Activated naive CD4-positive, alpha-beta T cell treated with anti-CD3 and anti-CD28 coated beads, Interleukin-2, amount 10 ng/mL, durations not matched to agents 7 days and 5 days (primary cell): ENCODE measurements around the gene CRYBG2.

Experiments used
- CTCF ChIA-PET: fragments of 350-600 bp; sonication (Branson Sonifier 250); formaldehyde crosslinking; loops from one replicate; lab custom pipeline; 2021; ENCODE audit warnings: antibody characterized with exemption; lab: Charles Lee
- DNase-seq: peaks from one replicate; pipeline ENCODE4 v3.0.0-alpha.2; 2020
- H3K27ac Mint-ChIP-seq: one replicate; pipeline ENCODE4 v1.8.0; 2021; ENCODE audit warnings: mild to moderate bottlenecking, moderate library complexity, mixed read lengths
- H3K27me3 Mint-ChIP-seq: one replicate; pipeline ENCODE4 v1.8.0; 2021; ENCODE audit warnings: mild to moderate bottlenecking, mixed read lengths
- H3K36me3 Mint-ChIP-seq: one replicate; pipeline ENCODE4 v1.8.0; 2021; ENCODE audit warnings: mixed read lengths
- H3K4me1 Mint-ChIP-seq: one replicate; pipeline ENCODE4 v1.8.0; 2021; ENCODE audit warnings: mixed read lengths
- H3K4me3 Mint-ChIP-seq: one replicate; pipeline ENCODE4 v1.8.0; 2021; ENCODE audit warnings: mild to moderate bottlenecking, moderate library complexity, mixed read lengths
- H3K9me3 Mint-ChIP-seq: one replicate; pipeline ENCODE4 v1.8.0; 2021; ENCODE audit warnings: mixed read lengths

Gene CRYBG2

GRCh38 chr1:26350701-26351589 is 3.0 kb downstream of the CRYBG2 start:
- H3K27me3 Mint-ChIP-seq, result peaks cover 53% of the 10 kb centered on the region
- CTCF ChIA-PET, result interaction anchor here (0.7 to 1.1 kb wide), 2 partner anchors 14 to 22 kb away, joined by 3 read pairs; no protein-coding TSS in a partner anchor
- no peak overlapping the region for H3K27ac Mint-ChIP-seq
- H3K9me3 Mint-ChIP-seq, result no peaks in the 10 kb centered on the region
- DNase-seq, result no peak
- no peaks in the 10 kb centered on the region for H3K36me3 Mint-ChIP-seq
- no peak overlapping the region for H3K4me3 Mint-ChIP-seq
- H3K4me1 Mint-ChIP-seq, result peaks cover 4% of the 10 kb centered on the region

DNA sequence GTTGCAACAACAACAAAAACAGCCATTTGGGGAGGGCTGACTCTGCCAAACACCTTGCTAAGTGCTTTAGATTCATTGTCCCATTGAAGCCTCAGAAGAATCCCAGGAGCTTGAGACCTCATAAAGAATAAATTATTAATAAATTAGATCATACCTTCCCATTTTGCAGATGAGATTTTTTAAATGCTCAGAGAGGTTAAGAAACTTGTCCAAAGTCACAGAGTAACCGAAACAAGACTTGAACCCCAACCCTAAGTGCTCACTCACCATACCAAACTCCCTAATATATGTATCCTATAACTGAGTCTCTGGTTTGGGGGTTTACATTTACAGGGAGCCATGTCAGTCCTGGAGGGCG is 3.6 kb downstream of the CRYBG2 start:
- no peaks in the 10 kb centered on the region for H3K4me1 Mint-ChIP-seq
- H3K4me3 Mint-ChIP-seq, result no peak overlapping the region
- H3K36me3 Mint-ChIP-seq, result no peaks in the 10 kb centered on the region
- H3K9me3 Mint-ChIP-seq, result no peaks in the 10 kb centered on the region
- no peak overlapping the region for H3K27ac Mint-ChIP-seq
- CTCF ChIA-PET, result interaction anchor here (0.7 to 1.1 kb wide), 2 partner anchors 14 to 22 kb away, joined by 3 read pairs; no protein-coding TSS in a partner anchor
- DNase-seq, result no peak
- peaks cover 51% of the 10 kb centered on the region for H3K27me3 Mint-ChIP-seq

- Mint-ChIP-seq H3K27ac (no peak overlapping the region), H3K4me1 (no peaks in the 10 kb centered on the region), H3K36me3 (no peaks in the 10 kb centered on the region), H3K27me3 (peaks cover 49% of the 10 kb centered on the region), H3K4me3 (no peak overlapping the region), H3K9me3 (no peaks in the 10 kb centered on the region)
- CTCF ChIA-PET, result interaction anchor here (1.1 kb wide), 1 partner anchor 15 kb away, joined by 3 read pairs; no protein-coding TSS in a partner anchor
- no peak for DNase-seq
These were observed 4.1 kb downstream of the CRYBG2 start for GRCh38 chr1:26349877-26350244.

GRCh38 chr1:26349188-26349876 is 4.6 kb downstream of the CRYBG2 start:
- Mint-ChIP-seq H3K36me3 (no peaks in the 10 kb centered on the region), H3K27me3 (peaks cover 51% of the 10 kb centered on the region)
- no peak for DNase-seq

DNA sequence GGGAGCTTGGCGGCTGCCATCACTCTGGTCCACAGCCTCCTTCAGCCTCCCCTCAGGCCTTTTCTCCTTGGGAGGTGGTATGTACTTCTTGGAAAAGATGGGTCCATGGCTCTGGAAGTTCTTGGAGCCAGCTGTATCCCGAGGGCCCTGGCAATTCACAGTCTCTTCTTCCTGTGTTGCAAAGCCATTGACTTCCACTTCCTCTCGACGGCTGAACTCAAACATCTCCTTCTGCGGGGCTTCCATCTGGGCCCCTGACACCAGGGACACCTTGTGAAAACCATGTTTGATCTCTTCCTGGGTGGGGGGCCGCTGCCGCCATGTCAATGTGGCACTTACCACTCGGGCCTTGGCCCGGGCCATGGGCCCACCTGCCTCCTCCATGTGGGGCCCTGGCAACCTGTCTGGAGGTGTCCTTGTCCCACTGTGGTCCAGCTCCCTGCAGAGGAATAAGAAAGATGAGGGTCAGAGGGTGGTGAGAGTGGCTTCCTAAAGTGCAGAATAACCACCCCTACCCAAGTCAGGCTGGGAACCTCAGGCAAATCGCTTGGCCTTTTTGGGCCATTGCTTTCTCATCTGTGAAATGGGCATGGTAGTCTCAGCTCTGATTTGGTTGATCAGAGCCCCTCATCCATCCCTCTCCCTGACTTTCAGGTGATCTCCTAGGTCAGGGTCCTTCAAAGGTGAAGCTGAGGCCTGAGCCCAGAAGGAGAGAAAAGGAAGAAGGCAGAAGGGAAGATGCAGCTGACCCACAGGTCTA is 7.5 kb downstream of the CRYBG2 start:
- Mint-ChIP-seq H3K4me3 (no peak overlapping the region), H3K9me3 (no peaks in the 10 kb centered on the region), H3K27me3 (peaks cover 61% of the 10 kb centered on the region), H3K36me3 (no peaks in the 10 kb centered on the region), H3K27ac (no peak overlapping the region), H3K4me1 (no peaks in the 10 kb centered on the region)
- no peak for DNase-seq
- CTCF ChIA-PET, result interaction anchor here (0.7 to 1.6 kb wide), 3 partner anchors 12 to 45 kb away, joined by 4 to 6 read pairs (median 4); no protein-coding TSS in a partner anchor

More at GRCh38 chr1:26349188-26349876, 4.6 kb downstream of the CRYBG2 start:
- CTCF ChIA-PET, result interaction anchor here (1.1 kb wide), 1 partner anchor 45 kb away, joined by 5 read pairs; no protein-coding TSS in a partner anchor
- H3K4me3 Mint-ChIP-seq, result no peak overlapping the region
- no peak overlapping the region for H3K27ac Mint-ChIP-seq
- H3K9me3 Mint-ChIP-seq, result no peaks in the 10 kb centered on the region
- H3K4me1 Mint-ChIP-seq, result no peaks in the 10 kb centered on the region

- peaks cover 59% of the 10 kb centered on the region for H3K27me3 Mint-ChIP-seq
- CTCF ChIA-PET, result no interaction called here
- no peak overlapping the region for H3K27ac Mint-ChIP-seq
- no peak for DNase-seq
- H3K9me3 Mint-ChIP-seq, result no peaks in the 10 kb centered on the region
- H3K4me3 Mint-ChIP-seq, result no peak overlapping the region
- H3K4me1 Mint-ChIP-seq, result no peaks in the 10 kb centered on the region
- H3K36me3 Mint-ChIP-seq, result no peaks in the 10 kb centered on the region
These were observed 8.2 kb downstream of the CRYBG2 start for GRCh38 chr1:26345718-26346117.

DNA sequence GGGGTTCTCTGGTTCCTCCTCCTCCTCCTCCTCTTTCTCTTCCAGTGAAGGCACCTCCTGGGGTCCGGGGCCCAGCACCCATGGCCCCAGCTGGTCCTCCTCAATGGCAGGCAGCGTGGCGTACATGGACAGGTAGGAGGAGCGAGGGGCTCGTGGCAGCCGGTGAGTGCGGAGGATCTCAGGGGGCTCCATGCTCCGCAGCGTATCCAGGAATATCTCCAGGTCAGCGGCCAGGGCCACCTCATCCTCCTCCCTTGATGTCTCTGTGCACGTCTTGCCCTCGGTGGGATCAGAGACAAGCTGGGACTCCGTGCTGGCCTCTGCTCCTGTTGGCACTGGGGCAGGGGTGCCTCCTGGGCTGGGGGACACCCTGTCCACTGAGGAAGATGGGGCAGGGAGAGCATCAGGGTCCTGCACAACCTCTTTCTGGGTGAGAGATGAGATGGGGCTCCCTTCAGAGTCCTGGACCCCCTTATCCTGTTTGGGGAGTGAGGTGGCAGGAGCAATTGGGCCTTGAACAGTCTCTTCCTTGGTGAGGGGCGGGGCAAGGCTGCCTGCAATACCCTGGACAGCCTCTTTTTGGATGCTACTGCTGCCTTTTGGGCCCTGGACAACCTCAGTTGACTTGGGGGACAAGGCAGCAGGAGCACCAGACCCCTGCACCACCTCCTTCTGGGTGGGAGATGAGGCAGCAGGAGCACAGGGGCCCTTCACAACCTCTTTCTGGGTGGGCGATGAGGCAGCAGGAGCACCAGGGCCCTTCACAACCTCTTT is 9.6 kb downstream of the CRYBG2 start:
- Mint-ChIP-seq H3K27me3 (peaks cover 72% of the 10 kb centered on the region), H3K9me3 (no peaks in the 10 kb centered on the region), H3K27ac (no peak overlapping the region), H3K4me3 (no peak overlapping the region), H3K36me3 (no peaks in the 10 kb centered on the region), H3K4me1 (no peaks in the 10 kb centered on the region)
- CTCF ChIA-PET, result no interaction called here
- no peak for DNase-seq

GRCh38 chr1:26340047-26340481 is 13.9 kb downstream of the CRYBG2 start:
- Mint-ChIP-seq H3K36me3 (no peaks in the 10 kb centered on the region), H3K27me3 (peaks cover 82% of the 10 kb centered on the region), H3K4me1 (peaks cover 22% of the 10 kb centered on the region), H3K4me3 (no peak overlapping the region), H3K27ac (no peak overlapping the region), H3K9me3 (no peaks in the 10 kb centered on the region)
- CTCF ChIA-PET, result no interaction called here
- no peak for DNase-seq

- peaks cover 26% of the 10 kb centered on the region for H3K4me1 Mint-ChIP-seq
- H3K36me3 Mint-ChIP-seq, result no peaks in the 10 kb centered on the region
- DNase-seq, result no peak
- no peaks in the 10 kb centered on the region for H3K9me3 Mint-ChIP-seq
- CTCF ChIA-PET, result interaction anchor here (2.0 kb wide), 1 partner anchor 53 kb away, joined by 9 read pairs; no protein-coding TSS in a partner anchor
- H3K4me3 Mint-ChIP-seq, result no peak overlapping the region
- no peak overlapping the region for H3K27ac Mint-ChIP-seq
- H3K27me3 Mint-ChIP-seq, result peaks cover 81% of the 10 kb centered on the region
These were observed 15.3 kb downstream of the CRYBG2 start for GRCh38 chr1:26338670-26339069.

DNA sequence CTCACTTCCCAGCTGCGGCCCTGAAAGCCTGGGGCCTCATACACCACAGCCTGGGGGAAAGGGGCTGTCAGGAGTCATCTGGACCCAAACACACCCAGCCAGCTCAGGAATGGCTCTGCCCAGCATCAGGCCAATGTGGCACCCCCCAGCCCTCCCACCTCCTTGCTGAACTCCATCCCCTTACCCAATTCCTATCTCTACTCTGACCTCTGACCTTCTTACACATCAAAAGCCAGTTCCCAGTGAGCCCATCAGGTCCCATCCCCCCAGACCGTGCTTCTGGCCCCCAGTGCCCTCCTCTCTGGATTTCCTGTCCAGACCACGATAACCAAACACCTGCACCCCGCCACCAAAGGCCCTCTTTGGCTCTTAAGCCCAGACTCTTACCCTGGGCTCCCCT is 16.3 kb downstream of the CRYBG2 start:
- H3K4me1 Mint-ChIP-seq, result peaks cover 26% of the 10 kb centered on the region
- no peak for DNase-seq
- H3K27ac Mint-ChIP-seq, result no peak overlapping the region
- no peaks in the 10 kb centered on the region for H3K36me3 Mint-ChIP-seq
- peaks cover 76% of the 10 kb centered on the region for H3K27me3 Mint-ChIP-seq
- H3K9me3 Mint-ChIP-seq, result no peaks in the 10 kb centered on the region
- H3K4me3 Mint-ChIP-seq, result peak overlapping the region; percentile 33
- CTCF ChIA-PET, result interaction anchor here (0.8 to 2.0 kb wide), 2 partner anchors 52 to 58 kb away, joined by 3 to 9 read pairs; no protein-coding TSS in a partner anchor

DNA sequence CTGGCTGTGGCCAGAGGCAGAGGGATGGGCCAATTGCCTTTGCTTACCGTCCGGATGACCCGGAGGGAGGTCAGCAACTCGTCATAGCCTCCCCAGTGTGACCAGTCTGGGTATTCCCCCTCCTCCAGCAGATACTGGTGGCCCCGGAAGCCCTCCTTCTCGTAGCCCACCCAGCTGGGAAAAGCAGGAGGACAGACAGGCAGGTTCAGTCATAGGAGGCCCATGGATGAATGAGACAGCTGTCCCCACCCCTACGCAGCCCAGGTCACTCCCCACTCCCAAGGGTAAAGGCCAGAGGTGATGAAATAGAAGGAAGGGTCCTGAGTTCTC is 16.8 kb downstream of the CRYBG2 start:
- peak overlapping the region; percentile 56 for H3K4me3 Mint-ChIP-seq
- no peak for DNase-seq
- CTCF ChIA-PET, result interaction anchor here (0.8 to 1.1 kb wide), 3 partner anchors 48 to 58 kb away, joined by 3 read pairs; no protein-coding TSS in a partner anchor
- no peaks in the 10 kb centered on the region for H3K9me3 Mint-ChIP-seq
- no peaks in the 10 kb centered on the region for H3K36me3 Mint-ChIP-seq
- peaks cover 26% of the 10 kb centered on the region for H3K4me1 Mint-ChIP-seq
- H3K27ac Mint-ChIP-seq, result no peak overlapping the region
- H3K27me3 Mint-ChIP-seq, result peaks cover 72% of the 10 kb centered on the region

- Mint-ChIP-seq H3K27ac (no peak overlapping the region), H3K36me3 (no peaks in the 10 kb centered on the region)
- peak; percentile 92 for DNase-seq
These were observed 17.3 kb downstream of the CRYBG2 start for GRCh38 chr1:26336477-26337205.

More at GRCh38 chr1:26336477-26337205, 17.3 kb downstream of the CRYBG2 start:
- Mint-ChIP-seq H3K4me1 (peaks cover 26% of the 10 kb centered on the region), H3K9me3 (no peaks in the 10 kb centered on the region), H3K4me3 (peak overlapping the region; percentile 87), H3K27me3 (peaks cover 66% of the 10 kb centered on the region)
- CTCF ChIA-PET, result interaction anchor here (1.0 to 1.1 kb wide), 2 partner anchors 48 to 52 kb away, joined by 3 read pairs; no protein-coding TSS in a partner anchor
